ENCODE measurements around the gene ITPRIPL2. TPM values are rescaled to one million over a fixed set of nuclear protein-coding genes. Genes with fewer than 3 reads are reported as not detected.

Gene ITPRIPL2
- total and polyA plus RNA-seq, 2 of the 13 experiments (the other 11 are each of a cell fraction or from before 2014, with no cell fraction given): 5.9 to 12.6 TPM

- TF ChIP-seq, protein P1, sequence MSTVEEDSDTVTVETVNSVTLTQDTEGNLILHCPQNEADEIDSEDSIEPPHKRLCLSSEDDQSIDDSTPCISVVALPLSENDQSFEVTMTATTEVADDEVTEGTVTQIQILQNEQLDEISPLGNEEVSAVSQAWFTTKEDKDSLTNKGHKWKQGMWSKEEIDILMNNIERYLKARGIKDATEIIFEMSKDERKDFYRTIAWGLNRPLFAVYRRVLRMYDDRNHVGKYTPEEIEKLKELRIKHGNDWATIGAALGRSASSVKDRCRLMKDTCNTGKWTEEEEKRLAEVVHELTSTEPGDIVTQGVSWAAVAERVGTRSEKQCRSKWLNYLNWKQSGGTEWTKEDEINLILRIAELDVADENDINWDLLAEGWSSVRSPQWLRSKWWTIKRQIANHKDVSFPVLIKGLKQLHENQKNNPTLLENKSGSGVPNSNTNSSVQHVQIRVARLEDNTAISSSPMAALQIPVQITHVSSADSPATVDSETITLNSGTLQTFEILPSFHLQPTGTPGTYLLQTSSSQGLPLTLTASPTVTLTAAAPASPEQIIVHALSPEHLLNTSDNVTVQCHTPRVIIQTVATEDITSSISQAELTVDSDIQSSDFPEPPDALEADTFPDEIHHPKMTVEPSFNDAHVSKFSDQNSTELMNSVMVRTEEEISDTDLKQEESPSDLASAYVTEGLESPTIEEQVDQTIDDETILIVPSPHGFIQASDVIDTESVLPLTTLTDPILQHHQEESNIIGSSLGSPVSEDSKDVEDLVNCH (CRISPR knock-in tag; IDR thresholded peaks at IDR 0.05): no peak
- no peak for TF ChIP-seq POLR2AphosphoS5 (IDR thresholded peaks at IDR 0.05; ENCODE audit: low read depth, low read length)
- no peak for TF ChIP-seq NR2C2 (CRISPR knock-in tag; IDR thresholded peaks at IDR 0.05; ENCODE audit: borderline replicate concordance)
- no peak for TF ChIP-seq CBFB (CRISPR knock-in tag; IDR thresholded peaks at IDR 0.05)
- no peak for TF ChIP-seq ZNF615 (CRISPR knock-in tag; IDR thresholded peaks at IDR 0.05; ENCODE audit: borderline replicate concordance)
- TF ChIP-seq TOE1 (CRISPR knock-in tag; IDR thresholded peaks at IDR 0.05): no peak
- TF ChIP-seq MYPOP (CRISPR knock-in tag; IDR thresholded peaks at IDR 0.05): peak; percentile 7; the same call in 1 of the 2 replicates
- TF ChIP-seq, protein P2, sequence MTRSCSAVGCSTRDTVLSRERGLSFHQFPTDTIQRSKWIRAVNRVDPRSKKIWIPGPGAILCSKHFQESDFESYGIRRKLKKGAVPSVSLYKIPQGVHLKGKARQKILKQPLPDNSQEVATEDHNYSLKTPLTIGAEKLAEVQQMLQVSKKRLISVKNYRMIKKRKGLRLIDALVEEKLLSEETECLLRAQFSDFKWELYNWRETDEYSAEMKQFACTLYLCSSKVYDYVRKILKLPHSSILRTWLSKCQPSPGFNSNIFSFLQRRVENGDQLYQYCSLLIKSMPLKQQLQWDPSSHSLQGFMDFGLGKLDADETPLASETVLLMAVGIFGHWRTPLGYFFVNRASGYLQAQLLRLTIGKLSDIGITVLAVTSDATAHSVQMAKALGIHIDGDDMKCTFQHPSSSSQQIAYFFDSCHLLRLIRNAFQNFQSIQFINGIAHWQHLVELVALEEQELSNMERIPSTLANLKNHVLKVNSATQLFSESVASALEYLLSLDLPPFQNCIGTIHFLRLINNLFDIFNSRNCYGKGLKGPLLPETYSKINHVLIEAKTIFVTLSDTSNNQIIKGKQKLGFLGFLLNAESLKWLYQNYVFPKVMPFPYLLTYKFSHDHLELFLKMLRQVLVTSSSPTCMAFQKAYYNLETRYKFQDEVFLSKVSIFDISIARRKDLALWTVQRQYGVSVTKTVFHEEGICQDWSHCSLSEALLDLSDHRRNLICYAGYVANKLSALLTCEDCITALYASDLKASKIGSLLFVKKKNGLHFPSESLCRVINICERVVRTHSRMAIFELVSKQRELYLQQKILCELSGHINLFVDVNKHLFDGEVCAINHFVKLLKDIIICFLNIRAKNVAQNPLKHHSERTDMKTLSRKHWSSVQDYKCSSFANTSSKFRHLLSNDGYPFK (CRISPR knock-in tag; IDR thresholded peaks at IDR 0.05; ENCODE audit: borderline replicate concordance): no peak
- TF ChIP-seq FOXA3 (CRISPR knock-in tag; IDR thresholded peaks at IDR 0.05): no peak
- TF ChIP-seq ETS1 (CRISPR knock-in tag; IDR thresholded peaks at IDR 0.05): 0 out of 2 replicates have a peak, but pooled peaks have one; percentile 9
- TF ChIP-seq SP5 (CRISPR knock-in tag; IDR thresholded peaks at IDR 0.05; ENCODE audit: borderline replicate concordance, low read depth): no peak
- TF ChIP-seq ZNF207 (IDR thresholded peaks at IDR 0.05; ENCODE audit: borderline replicate concordance): no peak
- TF ChIP-seq, protein P3, sequence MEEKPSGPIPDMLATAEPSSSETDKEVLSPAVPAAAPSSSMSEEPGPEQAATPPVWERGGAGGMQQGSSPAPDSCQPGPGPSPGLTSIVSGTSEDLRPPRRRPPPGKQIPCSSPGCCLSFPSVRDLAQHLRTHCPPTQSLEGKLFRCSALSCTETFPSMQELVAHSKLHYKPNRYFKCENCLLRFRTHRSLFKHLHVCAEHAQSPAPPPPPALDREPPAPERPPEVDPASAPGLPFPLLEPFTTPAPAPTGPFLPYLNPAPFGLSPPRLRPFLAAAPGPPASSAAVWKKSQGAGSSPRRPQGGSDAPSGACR (CRISPR knock-in tag; IDR thresholded peaks at IDR 0.05): no peak
- no peak for TF ChIP-seq HNRNPK (IDR thresholded peaks at IDR 0.05; ENCODE audit: low read depth, low read length, poor library complexity, severe bottlenecking)
- TF ChIP-seq ZNF367 (CRISPR knock-in tag; IDR thresholded peaks at IDR 0.05; ENCODE audit: borderline replicate concordance): no peak
- TF ChIP-seq MLXIP (CRISPR knock-in tag; IDR thresholded peaks at IDR 0.05; ENCODE audit: borderline replicate concordance): no peak
- TF ChIP-seq ZNF337 (CRISPR knock-in tag; IDR thresholded peaks at IDR 0.05; ENCODE audit: borderline replicate concordance, low read depth): no peak
Observed at GRCh38 chr16:19114359-19115147, 789 bp downstream of the ITPRIPL2 start (continued).

Measured in HepG2 (cell line).